Measurements from ENCODE around the gene IFNL3. TPM values are rescaled to one million over a fixed set of nuclear protein-coding genes. Genes with fewer than 3 reads are reported as not detected.

The IFNL3 gene
- total RNA-seq, 4 donors from 2014 or later = not detected

DNA sequence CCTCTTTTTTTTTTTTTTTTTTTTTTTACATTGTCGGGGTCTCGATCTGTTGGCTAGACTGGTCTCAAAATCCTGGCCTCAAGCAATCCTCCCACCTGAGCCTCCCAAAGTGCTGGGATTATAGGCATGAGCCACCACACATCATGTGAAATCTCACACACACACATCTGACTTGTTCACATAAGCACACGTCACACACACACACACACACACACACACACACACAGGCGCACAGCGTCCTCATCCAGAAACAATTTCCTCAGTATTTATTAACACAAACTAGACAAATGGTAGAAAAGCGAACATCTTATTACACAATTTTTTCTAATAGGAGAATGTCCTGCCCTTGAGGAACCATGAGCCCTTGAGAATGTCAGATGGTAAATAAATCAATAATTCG lies 35.6 kb downstream of the IFNL3 start:
- Histone ChIP-seq H3K4me1 (no peaks in the 10 kb centered on the region), H3K4me3 (replicated peaks in 1 of 3) (no peak overlapping the region), H3K27me3 (no peaks in the 10 kb centered on the region), H3K36me3 (no peaks in the 10 kb centered on the region), H3K27ac (no peak overlapping the region), H3K9me3 (no peaks in the 10 kb centered on the region)
- intact Hi-C loops (cut with DNase I) = no loop called here
- WGBS, 2 donors = 87 to 88% methylated on average over 7 of the region's 7 CpGs
- TF ChIP-seq POLR2A (IDR thresholded peaks at IDR 0.05) = no peak
- TF ChIP-seq, protein P1, sequence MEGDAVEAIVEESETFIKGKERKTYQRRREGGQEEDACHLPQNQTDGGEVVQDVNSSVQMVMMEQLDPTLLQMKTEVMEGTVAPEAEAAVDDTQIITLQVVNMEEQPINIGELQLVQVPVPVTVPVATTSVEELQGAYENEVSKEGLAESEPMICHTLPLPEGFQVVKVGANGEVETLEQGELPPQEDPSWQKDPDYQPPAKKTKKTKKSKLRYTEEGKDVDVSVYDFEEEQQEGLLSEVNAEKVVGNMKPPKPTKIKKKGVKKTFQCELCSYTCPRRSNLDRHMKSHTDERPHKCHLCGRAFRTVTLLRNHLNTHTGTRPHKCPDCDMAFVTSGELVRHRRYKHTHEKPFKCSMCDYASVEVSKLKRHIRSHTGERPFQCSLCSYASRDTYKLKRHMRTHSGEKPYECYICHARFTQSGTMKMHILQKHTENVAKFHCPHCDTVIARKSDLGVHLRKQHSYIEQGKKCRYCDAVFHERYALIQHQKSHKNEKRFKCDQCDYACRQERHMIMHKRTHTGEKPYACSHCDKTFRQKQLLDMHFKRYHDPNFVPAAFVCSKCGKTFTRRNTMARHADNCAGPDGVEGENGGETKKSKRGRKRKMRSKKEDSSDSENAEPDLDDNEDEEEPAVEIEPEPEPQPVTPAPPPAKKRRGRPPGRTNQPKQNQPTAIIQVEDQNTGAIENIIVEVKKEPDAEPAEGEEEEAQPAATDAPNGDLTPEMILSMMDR (IDR thresholded peaks at IDR 0.05) = no peak
- no peak for DNase-seq

DNA sequence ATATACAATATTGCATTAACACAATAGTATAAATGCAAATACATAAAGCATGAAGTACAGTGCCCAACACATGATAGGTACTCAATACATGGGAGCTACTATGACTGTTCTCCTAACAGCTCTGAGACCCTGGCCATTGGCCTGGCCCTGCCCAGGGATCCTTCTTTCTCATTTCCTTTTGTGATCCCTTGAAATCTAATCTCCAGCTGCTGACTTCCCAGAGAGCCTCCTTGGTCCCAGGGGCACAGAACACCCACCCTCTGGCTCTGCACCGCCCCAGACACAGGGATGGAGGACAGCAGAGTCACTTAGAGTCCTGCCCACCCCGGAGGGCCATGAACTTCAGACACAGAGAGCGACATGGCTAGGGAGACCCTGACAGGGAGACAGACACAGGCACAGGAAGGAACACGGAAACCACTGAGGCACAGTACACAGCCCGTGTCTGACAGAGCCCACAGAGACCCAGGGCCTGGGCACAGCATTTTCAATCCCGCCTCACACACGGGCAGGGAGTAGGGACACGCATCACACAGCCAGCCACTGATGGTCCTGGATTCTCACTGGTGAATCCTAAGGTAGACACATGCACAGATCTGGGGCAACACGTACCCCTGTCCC lies 36.5 kb downstream of the IFNL3 start:
- no peaks in the 10 kb centered on the region for H3K4me1 ChIP-seq
- no peaks in the 10 kb centered on the region for H3K36me3 ChIP-seq
- H3K4me3 ChIP-seq (replicated peaks in 1 of 3) = no peak overlapping the region
- no peaks in the 10 kb centered on the region for H3K9me3 ChIP-seq
- no peak for DNase-seq
- peaks cover 9% of the 10 kb centered on the region for H3K27me3 ChIP-seq
- 75 to 80% methylated on average over 9 of the region's 9 CpGs for WGBS, 2 donors
- intact Hi-C loops (cut with DNase I) = no loop called here
- H3K27ac ChIP-seq = no peak overlapping the region
- TF ChIP-seq POLR2A (IDR thresholded peaks at IDR 0.05) = no peak
- TF ChIP-seq, protein P1 (IDR thresholded peaks at IDR 0.05) = no peak

DNA sequence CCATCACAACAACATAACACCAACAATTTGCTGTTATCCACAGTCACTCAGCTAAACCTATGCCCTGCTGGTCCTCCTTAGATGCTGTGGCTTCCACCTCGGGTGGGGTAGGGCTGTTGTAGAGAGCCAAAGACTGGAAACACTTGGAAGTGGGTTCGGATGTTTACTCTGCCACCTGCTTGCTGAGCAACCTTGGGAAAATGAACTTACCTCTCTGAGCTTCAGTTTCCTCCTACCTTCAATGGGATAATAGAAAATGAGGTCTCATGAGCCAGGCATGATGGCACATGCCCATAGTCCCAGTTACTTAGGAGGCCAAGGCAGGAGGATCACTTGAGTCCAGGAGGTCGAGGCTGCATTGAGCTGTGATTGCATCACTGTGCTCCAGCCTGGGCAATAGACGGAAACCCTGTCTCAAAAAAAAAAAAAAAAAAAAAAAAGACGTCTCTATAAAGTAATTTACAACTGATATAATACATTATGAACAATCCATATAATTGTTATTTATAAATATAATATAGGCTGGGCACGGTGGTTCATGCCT lies 37.4 kb downstream of the IFNL3 start:
- Histone ChIP-seq H3K36me3 (no peaks in the 10 kb centered on the region), H3K27ac (no peak overlapping the region), H3K27me3 (peaks cover 14% of the 10 kb centered on the region), H3K4me3 (replicated peaks in 1 of 3) (no peak overlapping the region), H3K9me3 (no peaks in the 10 kb centered on the region), H3K4me1 (no peaks in the 10 kb centered on the region)
- intact Hi-C loops (cut with DNase I) = no loop called here
- WGBS, 2 donors = 76 to 80% methylated on average over 4 to 6 of the region's 6 CpGs
- DNase-seq = no peak
- TF ChIP-seq POLR2A (IDR thresholded peaks at IDR 0.05) = no peak
- TF ChIP-seq, protein P1 (IDR thresholded peaks at IDR 0.05) = no peak

DNA sequence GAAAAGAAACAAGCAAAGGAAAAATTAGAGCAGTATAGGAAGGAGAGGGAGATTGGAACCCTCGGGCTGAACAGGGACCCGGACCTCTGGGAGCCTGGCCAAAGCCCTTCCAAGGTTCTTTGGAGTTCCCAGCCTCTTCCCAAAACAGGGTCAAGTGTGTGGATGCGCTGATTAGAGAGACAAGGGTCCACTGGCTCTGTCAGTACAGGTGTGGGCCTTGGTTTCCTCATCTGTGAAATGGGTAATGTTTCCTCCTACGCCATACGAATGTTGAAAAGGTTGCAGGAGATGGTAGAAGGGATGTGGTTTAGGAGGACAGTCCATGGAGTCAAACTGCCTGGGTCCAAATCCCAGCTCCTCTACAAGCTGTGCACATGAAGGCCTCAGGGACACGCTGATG lies 38.7 kb downstream of the IFNL3 start:
- TF ChIP-seq POLR2A (IDR thresholded peaks at IDR 0.05) = no peak
- TF ChIP-seq, protein P1 (IDR thresholded peaks at IDR 0.05) = no peak
- intact Hi-C loops (cut with DNase I) = no loop called here
- WGBS, 2 donors = 86 to 87% methylated on average over 6 of the region's 6 CpGs
- Histone ChIP-seq H3K4me3 (replicated peaks in 1 of 3) (no peak overlapping the region), H3K27me3 (peaks cover 14% of the 10 kb centered on the region), H3K27ac (no peak overlapping the region), H3K4me1 (no peaks in the 10 kb centered on the region), H3K36me3 (no peaks in the 10 kb centered on the region), H3K9me3 (no peaks in the 10 kb centered on the region)
- DNase-seq = no peak

DNA sequence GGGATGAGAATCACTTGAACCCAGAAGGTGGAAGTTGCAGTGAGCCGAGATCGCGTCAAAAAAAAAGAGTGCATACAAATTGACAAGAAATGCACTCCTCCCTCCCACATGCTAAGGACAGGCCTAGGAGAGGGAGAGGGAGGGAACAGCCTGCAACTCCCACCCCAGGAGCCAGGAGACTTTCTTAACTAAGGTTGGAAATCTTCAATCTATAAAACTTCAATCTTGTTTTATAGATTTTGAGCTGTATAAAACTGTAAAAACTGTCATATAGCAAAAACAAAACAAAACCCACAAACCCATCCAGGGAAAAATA lies 39.4 kb downstream of the IFNL3 start:
- H3K27ac ChIP-seq = no peak overlapping the region
- H3K36me3 ChIP-seq = no peaks in the 10 kb centered on the region
- 73 to 91% methylated on average over 3 of the region's 3 CpGs for WGBS, 2 donors
- no peaks in the 10 kb centered on the region for H3K9me3 ChIP-seq
- intact Hi-C loops (cut with DNase I) = no loop called here
- no peaks in the 10 kb centered on the region for H3K4me1 ChIP-seq
- H3K27me3 ChIP-seq = peaks cover 14% of the 10 kb centered on the region
- no peak for DNase-seq
- no peak overlapping the region for H3K4me3 ChIP-seq (replicated peaks in 1 of 3)
- TF ChIP-seq, protein P1 (IDR thresholded peaks at IDR 0.05) = no peak
- no peak for TF ChIP-seq POLR2A (IDR thresholded peaks at IDR 0.05)
